Naive thymus-derived CD8-positive, alpha-beta T cell (primary cell): ENCODE data around the gene CEP126. TPM values are rescaled to one million over a fixed set of nuclear protein-coding genes. Genes with fewer than 3 reads are reported as not detected.

Source experiments
- ATAC-seq, 2 donors: fragments of 150-1000 bp; cut with Tn5 transposase in 1 of 2; sonication (Bioruptor Pico), chemical (Tn5 transposase) in 1 of 2; 1 replicate in 1 of 2; 2 replicates in 1 of 2; pipeline ENCODE4 v1.10.0; 2021; ENCODE audit warnings: mild to moderate bottlenecking in 2 of 2, moderate library complexity in 2 of 2
- POLR2A ChIA-PET: fragments of 350-600 bp; sonication (Branson Sonifier 250); formaldehyde crosslinking; loops from one replicate; lab custom pipeline; 2021; ENCODE audit warnings: antibody characterized with exemption; lab: Charles Lee
- DNase-seq, 10 donors: peaks; one replicate each; pipeline versions ENCODE4 v3.0.0 to v3.0.0-alpha.2; 2020 to 2022
- H3K27ac Mint-ChIP-seq, 10 donors: one replicate each; pipeline ENCODE4 v1.8.0; 2020 to 2022; ENCODE audit warnings: mild to moderate bottlenecking in 10 of 10, mixed read lengths in 10 of 10, moderate library complexity in 4 of 10, inconsistent platforms in 1 of 10
- H3K27me3 Mint-ChIP-seq, 5 donors: one replicate each; pipeline ENCODE4 v1.8.0; 2021 to 2022; ENCODE audit warnings: mixed read lengths in 5 of 5
- H3K36me3 Mint-ChIP-seq, 3 donors: one replicate each; pipeline ENCODE4 v1.8.0; 2020 to 2022; ENCODE audit warnings: mixed read lengths in 3 of 3, mild to moderate bottlenecking in 2 of 3, inconsistent platforms in 1 of 3
- H3K4me1 Mint-ChIP-seq, 4 donors: one replicate each; pipeline ENCODE4 v1.8.0; 2021 to 2022; ENCODE audit warnings: mixed read lengths in 4 of 4
- H3K4me3 Mint-ChIP-seq, 10 donors: one replicate each; pipeline ENCODE4 v1.8.0; 2020 to 2022; ENCODE audit warnings: mild to moderate bottlenecking in 10 of 10, mixed read lengths in 10 of 10, moderate library complexity in 6 of 10, inconsistent platforms in 1 of 10
- H3K9me3 Mint-ChIP-seq, 9 donors: one replicate each; pipeline ENCODE4 v1.8.0; 2020 to 2022; ENCODE audit warnings: mixed read lengths in 9 of 9, mild to moderate bottlenecking in 3 of 9, inconsistent platforms in 1 of 9, moderate library complexity in 1 of 9
- polyA plus RNA-seq, 3 donors: library from polyadenylated mRNA; unstranded; fragments of 300-500 nt; fragmentation: Illumina TruSeq; gene quantifications; one replicate each; pipeline ENCODE4 v1.2.3, GENCODE V29; 2021
- total RNA-seq, 8 experiments: library from RNA in 2 of 8; stranded (reverse) in 2 of 8; gene quantifications; one replicate each; pipeline ENCODE4 v1.2.3 and lab custom pipeline; 2021 to 2026

CEP126 gene
- total and polyA plus RNA-seq, 5 experiments from 2014 or later: 0.19 to 3.8 (median 0.62) TPM

GRCh38 chr11:102001657-102002338 lies 87.0 kb downstream of the CEP126 start:
- POLR2A ChIA-PET: no interaction called here
- no peaks in the 10 kb centered on the region for H3K4me1 Mint-ChIP-seq
- DNase-seq: no peak
- H3K36me3 Mint-ChIP-seq: peaks cover 0 to 6% (median 0%) of the 10 kb centered on the region in 3 donors
- H3K27me3 Mint-ChIP-seq: peaks cover 0 to 3% (median 0%) of the 10 kb centered on the region in 5 donors
- no peak overlapping the region for H3K4me3 Mint-ChIP-seq
- no peaks in the 10 kb centered on the region for H3K9me3 Mint-ChIP-seq
- peak overlapping the region in 1 of 10 donors; percentile 35 for H3K27ac Mint-ChIP-seq
- ATAC-seq: no peak

- no peak for DNase-seq
- Mint-ChIP-seq H3K9me3 (no peaks in the 10 kb centered on the region), H3K36me3 (peaks cover 0 to 3% (median 0%) of the 10 kb centered on the region in 3 donors), H3K4me3 (no peak overlapping the region), H3K27ac (no peak overlapping the region), H3K27me3 (peaks cover 0 to 3% (median 0%) of the 10 kb centered on the region in 5 donors), H3K4me1 (no peaks in the 10 kb centered on the region)
- peak in 1 of 2 donors; percentile 36 for ATAC-seq
- POLR2A ChIA-PET: no interaction called here
Measured at GRCh38 chr11:102004220-102004619, 89.4 kb downstream of the CEP126 start.

GRCh38 chr11:102005306-102005705 lies 90.5 kb downstream of the CEP126 start:
- POLR2A ChIA-PET: no interaction called here
- H3K27ac Mint-ChIP-seq: no peak overlapping the region
- H3K27me3 Mint-ChIP-seq: peaks cover 5 to 8% (median 6%) of the 10 kb centered on the region in 5 donors

GRCh38 chr11:102006835-102007566 lies 92.2 kb downstream of the CEP126 start:
- H3K36me3 Mint-ChIP-seq: peaks cover 0 to 3% (median 0%) of the 10 kb centered on the region in 3 donors
- ATAC-seq (no peak), DNase-seq (no peak)
- no peaks in the 10 kb centered on the region for H3K9me3 Mint-ChIP-seq
- H3K4me1 Mint-ChIP-seq: no peaks in the 10 kb centered on the region
- peaks cover 5 to 14% (median 13%) of the 10 kb centered on the region in 5 donors for H3K27me3 Mint-ChIP-seq
- H3K27ac Mint-ChIP-seq: no peak overlapping the region
- no peak overlapping the region for H3K4me3 Mint-ChIP-seq
- POLR2A ChIA-PET: no interaction called here

More at GRCh38 chr11:102005306-102005705, 90.5 kb downstream of the CEP126 start:
- Mint-ChIP-seq H3K36me3 (peaks cover 0 to 3% (median 0%) of the 10 kb centered on the region in 3 donors), H3K4me1 (no peaks in the 10 kb centered on the region), H3K9me3 (no peaks in the 10 kb centered on the region), H3K4me3 (no peak overlapping the region)
- ATAC-seq (no peak), DNase-seq (no peak)

- POLR2A ChIA-PET: no interaction called here
- H3K4me3 Mint-ChIP-seq: no peak overlapping the region
- DNase-seq: peak in 3 of 10 donors; percentile 46 to 48 (median 48)
- ATAC-seq: no peak
- H3K36me3 Mint-ChIP-seq: no peaks in the 10 kb centered on the region
- no peaks in the 10 kb centered on the region for H3K4me1 Mint-ChIP-seq
- H3K27me3 Mint-ChIP-seq: peaks cover 5 to 21% (median 10%) of the 10 kb centered on the region in 5 donors
- H3K27ac Mint-ChIP-seq: no peak overlapping the region
- H3K9me3 Mint-ChIP-seq: no peaks in the 10 kb centered on the region
Measured at GRCh38 chr11:102007567-102008437, 93.0 kb downstream of the CEP126 start.

- Mint-ChIP-seq H3K27me3 (peaks cover 9 to 40% (median 20%) of the 10 kb centered on the region in 5 donors), H3K9me3 (no peaks in the 10 kb centered on the region)
- POLR2A ChIA-PET: no interaction called here
Measured at GRCh38 chr11:102010776-102011494, 96.1 kb downstream of the CEP126 start.

GRCh38 chr11:102012946-102013345 lies 98.1 kb downstream of the CEP126 start:
- ATAC-seq: peak in 1 of 2 donors; percentile 50
- no peaks in the 10 kb centered on the region for H3K36me3 Mint-ChIP-seq

More at GRCh38 chr11:102010776-102011494, 96.1 kb downstream of the CEP126 start:
- ATAC-seq (no peak), DNase-seq (no peak)
- H3K4me3 Mint-ChIP-seq: no peak overlapping the region
- H3K27ac Mint-ChIP-seq: peak overlapping the region in 1 of 10 donors; percentile 73
- no peaks in the 10 kb centered on the region for H3K36me3 Mint-ChIP-seq
- no peaks in the 10 kb centered on the region for H3K4me1 Mint-ChIP-seq

GRCh38 chr11:102014756-102015155 lies 99.9 kb downstream of the CEP126 start:
- H3K9me3 Mint-ChIP-seq: no peaks in the 10 kb centered on the region
- no peak overlapping the region for H3K27ac Mint-ChIP-seq
- H3K36me3 Mint-ChIP-seq: no peaks in the 10 kb centered on the region
- no peaks in the 10 kb centered on the region for H3K4me1 Mint-ChIP-seq
- H3K4me3 Mint-ChIP-seq: no peak overlapping the region
- no peak for ATAC-seq
- POLR2A ChIA-PET: no interaction called here
- DNase-seq: no peak
- peaks cover 7 to 38% (median 18%) of the 10 kb centered on the region in 5 donors for H3K27me3 Mint-ChIP-seq

More at GRCh38 chr11:102012946-102013345, 98.1 kb downstream of the CEP126 start:
- Mint-ChIP-seq H3K27ac (no peak overlapping the region), H3K4me3 (no peak overlapping the region), H3K9me3 (no peaks in the 10 kb centered on the region), H3K4me1 (no peaks in the 10 kb centered on the region), H3K27me3 (peaks cover 7 to 40% (median 20%) of the 10 kb centered on the region in 5 donors)
- no peak for DNase-seq
- POLR2A ChIA-PET: no interaction called here

- Mint-ChIP-seq H3K9me3 (no peaks in the 10 kb centered on the region), H3K27ac (no peak overlapping the region), H3K27me3 (peaks cover 4 to 27% (median 11%) of the 10 kb centered on the region in 5 donors), H3K4me1 (no peaks in the 10 kb centered on the region), H3K4me3 (no peak overlapping the region), H3K36me3 (no peaks in the 10 kb centered on the region)
- DNase-seq (no peak), ATAC-seq (no peak)
- POLR2A ChIA-PET: no interaction called here
Measured at GRCh38 chr11:102017026-102017425, 102.2 kb downstream of the CEP126 start.

GRCh38 chr11:102026217-102026616 lies 111.4 kb downstream of the CEP126 start:
- no peak for DNase-seq
- H3K4me3 Mint-ChIP-seq: no peak overlapping the region
- H3K4me1 Mint-ChIP-seq: no peaks in the 10 kb centered on the region
- ATAC-seq: no peak
- H3K36me3 Mint-ChIP-seq: no peaks in the 10 kb centered on the region
- H3K9me3 Mint-ChIP-seq: no peaks in the 10 kb centered on the region
- H3K27me3 Mint-ChIP-seq: peaks cover 17 to 56% (median 30%) of the 10 kb centered on the region in 5 donors
- POLR2A ChIA-PET: no interaction called here
- H3K27ac Mint-ChIP-seq: no peak overlapping the region

- Mint-ChIP-seq H3K27ac (no peak overlapping the region), H3K36me3 (peaks cover 0 to 3% (median 0%) of the 10 kb centered on the region in 3 donors), H3K27me3 (peaks cover 17 to 56% (median 27%) of the 10 kb centered on the region in 5 donors), H3K4me1 (no peaks in the 10 kb centered on the region), H3K9me3 (no peaks in the 10 kb centered on the region), H3K4me3 (no peak overlapping the region)
- DNase-seq (no peak), ATAC-seq (no peak)
- POLR2A ChIA-PET: no interaction called here
Measured at GRCh38 chr11:102026959-102027358, 112.1 kb downstream of the CEP126 start.

- Mint-ChIP-seq H3K27ac (no peak overlapping the region), H3K36me3 (peaks cover 0 to 14% (median 2%) of the 10 kb centered on the region in 3 donors), H3K9me3 (peaks cover 0 to 29% (median 8%) of the 10 kb centered on the region in 9 donors), H3K27me3 (peaks cover 8 to 37% (median 18%) of the 10 kb centered on the region in 5 donors), H3K4me1 (no peaks in the 10 kb centered on the region), H3K4me3 (no peak overlapping the region)
- DNase-seq (no peak), ATAC-seq (no peak)
- POLR2A ChIA-PET: no interaction called here
Measured at GRCh38 chr11:102036757-102037156, 121.9 kb downstream of the CEP126 start.
